Uterus (tissue), 2 donors: Measurements from ENCODE around the gene PPP1R7.

Experiments
- POLR2A ChIP-seq, 2 donors: fragments of 450-650 bp; IDR thresholded peaks; one replicate each; pipeline ENCODE4 v1.6.1; 2016; ENCODE audit warnings: antibody characterized with exemption in 2 of 2, mild to moderate bottlenecking in 1 of 2, moderate library complexity in 1 of 2
- TF ChIP-seq, protein P1 (sequence below), 4 experiments: fragments of 200-600 bp in 2 of 4; fragments of 450-650 bp in 2 of 4; sonication (generic) in 2 of 4; IDR thresholded peaks; one replicate each; pipeline ENCODE4 v1.5.1; 2016 to 2019; ENCODE audit warnings: antibody characterized with exemption in 4 of 4, mild to moderate bottlenecking in 2 of 4, moderate library complexity in 1 of 4

DNA sequence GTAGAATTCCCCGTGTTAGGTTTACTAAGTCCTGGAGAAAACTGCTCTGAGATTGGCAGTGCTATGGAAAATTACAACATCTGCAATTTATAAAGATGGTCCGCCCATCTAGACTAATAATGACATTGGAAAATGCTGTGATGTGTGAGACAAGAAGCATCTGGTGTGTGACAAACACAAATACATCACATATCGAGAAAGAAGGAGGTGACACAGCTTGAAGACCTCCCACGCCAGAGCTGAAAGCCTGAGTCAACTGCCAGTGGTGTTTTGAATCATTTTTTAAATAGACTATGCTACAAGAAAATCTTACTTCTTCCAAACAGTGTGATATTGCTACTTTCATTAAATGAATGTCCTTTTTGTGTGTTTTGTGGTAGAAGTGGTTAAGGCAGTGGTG, 29.6 kb downstream of the PPP1R7 start:
- TF ChIP-seq, protein P1, sequence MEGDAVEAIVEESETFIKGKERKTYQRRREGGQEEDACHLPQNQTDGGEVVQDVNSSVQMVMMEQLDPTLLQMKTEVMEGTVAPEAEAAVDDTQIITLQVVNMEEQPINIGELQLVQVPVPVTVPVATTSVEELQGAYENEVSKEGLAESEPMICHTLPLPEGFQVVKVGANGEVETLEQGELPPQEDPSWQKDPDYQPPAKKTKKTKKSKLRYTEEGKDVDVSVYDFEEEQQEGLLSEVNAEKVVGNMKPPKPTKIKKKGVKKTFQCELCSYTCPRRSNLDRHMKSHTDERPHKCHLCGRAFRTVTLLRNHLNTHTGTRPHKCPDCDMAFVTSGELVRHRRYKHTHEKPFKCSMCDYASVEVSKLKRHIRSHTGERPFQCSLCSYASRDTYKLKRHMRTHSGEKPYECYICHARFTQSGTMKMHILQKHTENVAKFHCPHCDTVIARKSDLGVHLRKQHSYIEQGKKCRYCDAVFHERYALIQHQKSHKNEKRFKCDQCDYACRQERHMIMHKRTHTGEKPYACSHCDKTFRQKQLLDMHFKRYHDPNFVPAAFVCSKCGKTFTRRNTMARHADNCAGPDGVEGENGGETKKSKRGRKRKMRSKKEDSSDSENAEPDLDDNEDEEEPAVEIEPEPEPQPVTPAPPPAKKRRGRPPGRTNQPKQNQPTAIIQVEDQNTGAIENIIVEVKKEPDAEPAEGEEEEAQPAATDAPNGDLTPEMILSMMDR (IDR thresholded peaks at IDR 0.05), result no peak
- no peak for TF ChIP-seq POLR2A (IDR thresholded peaks at IDR 0.05)
